Measurements from ENCODE around the gene TRIM54.
"Not testable (repeated sequence)": the region's sequence is repeated elsewhere in the genome, so short reads cannot be mapped to it uniquely, and the experiment has no call there.

GRCh38 chr2:27272537-27273522 lies 9.4 kb upstream of the TRIM54 start:
- TF ChIP-seq TAF1 (IDR thresholded peaks at IDR 0.05; ENCODE audit: low read depth, low read length); PAX5 (IDR thresholded peaks at IDR 0.05; ENCODE audit: insufficient read depth, low read length, severe bottlenecking); POLR2AphosphoS5 (IDR thresholded peaks at IDR 0.05; ENCODE audit: low read depth, low read length); SPI1 (IDR thresholded peaks at IDR 0.05; ENCODE audit: low read depth, low read length): not testable (repeated sequence)

All from GM12891 (cell line).